ENCODE measurements around the gene PTH1R.

PTH1R gene

DNA sequence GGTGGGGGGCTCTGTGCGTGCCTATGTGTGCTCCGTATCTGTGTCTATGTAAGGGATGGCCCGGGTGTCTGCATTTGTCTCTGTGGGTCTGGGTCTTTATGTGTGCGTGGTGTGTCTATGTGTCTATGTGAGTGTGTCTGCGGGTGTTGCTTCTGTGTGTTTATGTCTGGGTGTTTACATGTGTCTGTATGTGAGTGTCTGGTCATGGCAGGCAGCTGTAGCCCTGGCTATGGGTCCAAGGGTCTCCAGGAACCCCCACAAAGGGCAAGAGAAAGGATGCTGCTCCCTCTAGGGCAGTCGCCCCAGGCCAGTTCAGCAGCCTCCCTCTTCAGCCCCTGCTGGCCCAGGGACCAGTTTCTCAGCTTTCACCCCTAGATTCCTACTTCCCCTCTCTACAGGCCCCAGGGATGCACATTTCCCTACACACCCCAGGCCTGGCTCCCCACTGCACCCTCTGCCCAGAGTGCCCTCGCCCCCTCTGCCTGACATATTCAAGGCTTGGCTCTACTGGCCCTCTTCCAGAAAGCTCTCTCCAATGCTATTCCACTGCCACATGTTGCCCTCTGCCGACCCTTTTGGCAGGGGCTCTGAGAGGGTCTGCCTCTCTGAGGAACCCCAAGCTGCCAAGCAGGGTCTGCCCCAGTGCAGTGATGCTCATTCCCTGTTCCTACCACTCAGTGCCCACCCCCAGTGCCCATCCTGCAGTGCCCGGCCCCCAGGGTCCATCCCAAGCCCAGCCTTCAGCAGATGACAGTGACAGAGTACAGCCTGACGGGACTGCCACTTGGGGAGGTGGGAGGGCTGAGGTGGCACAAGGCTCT, 13.2 kb upstream of the PTH1R start:
- no peak for DNase-seq (ENCODE audit: low read depth)

- no peak for DNase-seq (ENCODE audit: low read depth)
Measured at GRCh38 chr3:46865031-46865507, 12.5 kb upstream of the PTH1R start.

- no peak for DNase-seq (ENCODE audit: low read depth)
Measured at GRCh38 chr3:46865546-46865945, 12.0 kb upstream of the PTH1R start.

DNA sequence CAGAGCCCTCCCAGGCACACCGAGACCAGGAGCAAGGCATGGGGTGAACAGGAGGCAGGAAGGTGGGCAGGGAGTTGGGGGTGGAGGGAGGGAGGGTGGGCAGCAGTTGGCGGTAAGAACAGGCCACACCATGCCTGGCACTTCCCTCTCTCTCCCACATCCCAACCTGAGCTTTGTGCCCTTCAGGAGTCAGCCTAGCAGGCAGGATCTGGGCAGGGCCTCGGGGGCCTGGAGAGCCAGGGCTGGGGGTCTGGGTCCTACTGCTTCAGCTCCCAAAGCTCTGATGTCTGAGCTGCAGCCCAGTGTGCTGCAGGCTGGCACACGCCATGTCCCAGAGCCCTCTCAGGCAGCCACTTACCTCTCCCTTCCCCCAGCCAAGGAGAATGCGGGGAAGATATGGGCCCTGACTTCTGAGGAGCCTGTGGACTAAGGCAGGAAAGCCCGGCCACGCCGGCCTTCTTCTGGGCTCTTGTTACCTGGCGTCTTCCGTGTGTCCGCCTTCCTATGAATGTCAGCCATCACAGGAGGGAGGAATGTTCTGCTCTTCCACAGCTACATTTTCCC, 11.4 kb upstream of the PTH1R start:
- DNase-seq (ENCODE audit: low read depth) = no peak

DNA sequence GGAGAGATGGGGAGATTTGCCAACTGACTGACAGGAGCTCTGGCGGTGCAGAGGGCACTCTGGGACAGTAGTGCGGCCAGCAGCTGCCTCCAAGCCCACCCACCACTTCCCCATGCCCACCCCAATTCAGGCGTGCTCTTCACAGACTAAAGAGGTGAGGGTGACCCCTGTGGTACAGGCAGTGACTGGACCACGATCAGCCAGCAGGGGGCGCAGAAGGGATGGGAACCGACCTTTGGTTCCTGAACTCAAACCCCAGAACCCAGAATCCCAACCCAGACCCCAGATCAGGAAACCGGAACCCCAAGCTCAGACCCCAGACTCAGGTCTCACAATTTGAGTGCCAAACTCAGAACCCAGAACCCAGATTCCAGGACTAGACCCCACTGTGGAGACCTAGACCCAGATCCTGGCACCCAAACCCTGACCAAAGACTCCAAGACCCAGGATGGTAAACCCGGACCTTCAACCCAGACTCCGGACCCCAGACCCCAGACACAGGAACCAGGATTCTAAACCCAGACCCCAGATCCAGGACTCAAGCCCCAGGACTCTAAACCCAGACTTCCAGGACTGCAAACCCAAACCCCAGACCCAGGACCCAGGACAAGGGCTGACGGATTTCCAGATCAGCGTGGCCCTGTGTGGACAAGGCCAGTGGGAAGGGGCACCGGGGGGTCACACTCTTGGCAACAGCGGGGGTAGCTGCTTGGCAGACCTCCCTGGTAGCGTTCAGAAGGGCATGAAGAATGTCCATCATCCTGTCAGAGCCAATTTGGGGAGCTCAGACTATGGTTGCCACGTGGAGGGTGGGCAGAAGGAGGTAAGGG, 10.6 kb upstream of the PTH1R start:
- DNase-seq (ENCODE audit: low read depth) = peak; percentile 81

GRCh38 chr3:46867550-46867898, 10.0 kb upstream of the PTH1R start:
- DNase-seq (ENCODE audit: low read depth) = no peak

DNA sequence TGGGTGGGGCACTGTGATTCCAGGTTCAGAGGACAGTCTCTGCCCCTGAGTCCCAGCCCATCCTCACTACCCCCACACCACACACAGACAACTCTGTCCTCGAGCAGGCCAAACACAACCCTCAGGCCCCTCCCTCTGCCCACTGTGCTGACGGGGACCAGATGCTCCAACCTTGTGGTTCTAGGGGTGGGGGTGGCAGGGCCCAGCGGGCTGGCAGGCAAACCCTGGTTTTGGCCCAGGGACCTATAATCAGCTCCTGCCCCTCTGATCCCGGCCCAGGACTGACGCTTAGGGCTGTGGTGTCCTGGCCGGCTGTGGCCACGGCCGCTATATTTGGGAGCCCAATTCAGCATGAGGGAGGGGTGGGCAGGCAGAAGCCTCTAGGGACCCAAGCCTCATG, 9.2 kb upstream of the PTH1R start:
- no peak for DNase-seq (ENCODE audit: low read depth)

DNA sequence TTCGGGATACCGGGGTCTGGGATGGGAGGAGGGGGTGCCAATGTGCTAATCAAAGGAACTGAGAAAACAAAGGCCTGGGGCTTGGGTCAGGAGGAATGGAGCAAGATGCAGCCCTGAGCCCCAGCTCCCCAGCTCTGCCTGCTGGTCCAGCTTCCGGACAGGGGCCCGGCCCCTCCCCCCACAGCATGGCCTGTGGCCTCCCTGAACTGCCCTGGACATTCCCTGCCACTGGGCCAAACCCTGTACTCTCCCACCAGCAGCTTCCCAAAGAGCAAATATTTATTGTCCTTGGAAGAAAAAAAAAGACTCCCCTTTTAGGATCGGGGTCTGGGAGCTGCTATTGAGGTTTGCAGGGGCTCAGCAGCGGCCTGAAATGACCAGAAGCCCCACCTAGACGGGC, 8.6 kb upstream of the PTH1R start:
- no peak for DNase-seq (ENCODE audit: low read depth)

GRCh38 chr3:46869440-46869839, 8.1 kb upstream of the PTH1R start:
- no peak for DNase-seq (ENCODE audit: low read depth)

- no peak for DNase-seq (ENCODE audit: low read depth)
Measured at GRCh38 chr3:46870651-46871050, 6.9 kb upstream of the PTH1R start.

DNA sequence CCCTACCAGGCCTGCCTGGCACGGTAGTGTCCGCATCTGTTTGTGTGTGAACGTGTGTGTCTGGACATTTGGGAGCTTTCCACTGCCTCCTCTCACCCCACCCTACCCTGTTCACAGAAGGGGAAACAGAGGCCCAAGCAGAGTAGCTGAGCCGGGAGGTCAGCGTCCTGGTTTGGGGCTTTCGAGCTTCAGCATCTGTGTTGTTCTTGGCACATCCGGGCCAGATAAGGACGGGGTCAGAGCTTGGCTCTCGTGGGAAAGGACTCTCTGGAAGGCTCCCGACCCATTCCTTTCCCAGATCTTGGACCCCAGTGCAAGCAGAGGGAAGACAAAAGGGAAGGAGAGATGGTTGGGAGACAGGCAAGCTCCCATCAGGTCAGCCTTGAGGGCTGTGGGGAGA, 6.3 kb upstream of the PTH1R start:
- no peak for DNase-seq (ENCODE audit: low read depth)

DNA sequence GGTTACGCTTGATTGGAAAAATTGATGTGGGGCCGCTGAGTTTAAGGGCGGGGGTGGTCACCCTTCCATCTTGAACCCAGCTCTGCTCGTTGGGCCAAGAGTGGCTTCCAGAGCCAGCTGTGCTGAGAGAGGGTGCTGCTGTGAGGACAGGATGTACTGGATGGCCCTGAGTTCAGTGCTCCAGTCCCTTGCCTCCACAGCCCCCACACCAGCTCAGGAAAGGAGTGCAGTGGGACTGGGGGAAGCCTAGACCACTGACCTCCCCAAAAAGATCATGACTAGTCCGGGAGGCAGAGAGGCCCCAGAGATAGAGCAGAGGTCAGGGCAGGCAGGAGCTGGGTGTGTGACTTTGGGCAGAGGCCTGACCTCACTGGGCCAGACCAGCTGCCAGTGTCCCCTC, 4.0 kb upstream of the PTH1R start:
- DNase-seq (ENCODE audit: low read depth) = no peak

GRCh38 chr3:46874430-46874829, 3.1 kb upstream of the PTH1R start:
- DNase-seq (ENCODE audit: low read depth) = no peak

DNA sequence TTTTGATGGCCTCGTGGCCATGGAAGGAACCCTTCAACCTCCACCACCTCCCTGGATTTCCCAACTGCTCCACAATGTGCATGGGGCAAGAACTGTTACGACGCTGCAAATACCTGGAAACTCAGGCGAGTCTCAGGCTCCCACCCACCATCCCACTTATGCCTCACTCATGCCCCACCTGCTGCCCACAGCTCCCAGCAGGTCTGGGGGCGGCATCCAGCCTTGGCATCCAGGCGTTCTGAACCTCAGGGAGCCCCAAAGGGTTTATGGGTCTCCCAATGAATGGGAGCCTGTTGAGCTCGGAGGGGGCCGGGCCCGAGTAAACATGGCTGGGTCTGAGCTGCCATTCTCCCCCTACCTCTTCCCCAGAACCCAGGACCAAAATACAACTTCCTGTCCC, 2.0 kb upstream of the PTH1R start:
- DNase-seq (ENCODE audit: low read depth) = no peak

- no peak for DNase-seq (ENCODE audit: low read depth)
Measured at GRCh38 chr3:46876313-46877300, 914 bp upstream of the PTH1R start.

DNA sequence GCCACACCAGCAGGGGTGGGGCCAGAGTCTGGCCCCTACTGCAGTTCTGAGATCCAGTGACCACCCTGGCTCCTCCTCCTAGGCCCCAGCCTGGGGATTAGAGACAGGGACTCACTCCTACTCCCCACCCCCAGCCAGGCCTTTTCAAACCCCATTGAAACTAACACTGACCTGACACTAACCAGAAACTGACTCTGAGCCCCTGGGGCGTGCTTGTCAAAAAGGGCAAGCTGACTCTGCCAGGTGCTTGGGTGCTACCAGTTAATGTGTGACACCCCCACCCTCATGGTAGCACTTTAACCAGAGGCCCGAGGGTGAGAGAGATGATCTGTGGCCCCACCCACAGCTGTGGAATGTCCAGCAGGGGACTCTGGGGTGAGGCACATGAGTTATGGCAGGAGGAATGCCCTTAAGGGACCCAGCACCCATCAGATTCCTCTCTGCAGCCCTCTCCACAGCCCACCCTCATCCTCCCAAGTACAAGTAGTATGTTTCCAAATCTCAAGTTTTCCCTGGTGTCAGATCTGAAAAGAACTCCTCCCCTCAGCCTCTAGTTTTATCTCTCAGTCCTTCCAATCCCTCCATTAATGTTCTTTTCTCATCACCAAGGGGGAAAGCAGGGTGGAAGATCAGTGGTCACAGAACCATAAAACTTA, 1.4 kb downstream of the PTH1R start:
- DNase-seq (ENCODE audit: low read depth) = no peak

- DNase-seq (ENCODE audit: low read depth) = no peak
Measured at GRCh38 chr3:46880884-46881595, 3.5 kb downstream of the PTH1R start.

DNA sequence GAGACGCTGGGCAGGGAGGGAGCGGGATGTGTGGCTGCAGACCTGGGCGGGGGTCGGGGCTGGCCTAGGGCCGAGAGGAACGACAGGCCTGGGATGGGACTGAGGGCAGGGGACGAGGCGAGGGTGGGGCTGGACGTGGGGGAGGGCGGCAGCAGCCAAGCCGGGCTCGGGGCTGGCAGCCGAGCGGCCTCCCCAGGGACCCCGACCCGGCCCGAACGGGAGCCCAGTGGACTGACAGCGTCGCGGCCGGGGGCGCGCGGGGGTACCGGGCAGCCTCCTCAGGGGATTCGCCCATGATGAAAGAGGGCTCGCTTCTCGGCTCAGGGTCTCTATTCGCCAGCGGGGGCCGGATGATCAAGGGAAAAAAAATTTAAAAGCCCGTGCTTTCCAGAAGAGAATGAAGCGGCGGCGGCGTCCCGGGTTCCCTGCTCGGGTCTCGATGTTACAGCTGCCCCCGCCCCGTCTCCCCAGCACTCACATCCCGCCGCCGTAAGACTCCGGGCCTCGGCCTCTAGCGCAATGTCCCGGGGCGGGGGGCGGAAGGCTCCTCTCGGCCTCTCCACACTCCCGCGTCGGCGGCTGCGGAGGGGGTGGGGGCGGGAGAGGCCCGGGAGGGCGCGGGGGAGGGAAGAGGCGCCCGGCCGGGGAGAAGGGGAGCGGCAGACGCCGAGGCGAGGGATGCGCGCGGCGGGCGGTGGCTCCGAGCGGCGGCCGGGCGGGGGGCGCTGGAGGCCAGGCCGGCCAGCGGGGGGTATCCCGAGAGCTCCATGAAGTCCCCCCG, 4.3 kb downstream of the PTH1R start:
- no peak for DNase-seq (ENCODE audit: low read depth)

DNA sequence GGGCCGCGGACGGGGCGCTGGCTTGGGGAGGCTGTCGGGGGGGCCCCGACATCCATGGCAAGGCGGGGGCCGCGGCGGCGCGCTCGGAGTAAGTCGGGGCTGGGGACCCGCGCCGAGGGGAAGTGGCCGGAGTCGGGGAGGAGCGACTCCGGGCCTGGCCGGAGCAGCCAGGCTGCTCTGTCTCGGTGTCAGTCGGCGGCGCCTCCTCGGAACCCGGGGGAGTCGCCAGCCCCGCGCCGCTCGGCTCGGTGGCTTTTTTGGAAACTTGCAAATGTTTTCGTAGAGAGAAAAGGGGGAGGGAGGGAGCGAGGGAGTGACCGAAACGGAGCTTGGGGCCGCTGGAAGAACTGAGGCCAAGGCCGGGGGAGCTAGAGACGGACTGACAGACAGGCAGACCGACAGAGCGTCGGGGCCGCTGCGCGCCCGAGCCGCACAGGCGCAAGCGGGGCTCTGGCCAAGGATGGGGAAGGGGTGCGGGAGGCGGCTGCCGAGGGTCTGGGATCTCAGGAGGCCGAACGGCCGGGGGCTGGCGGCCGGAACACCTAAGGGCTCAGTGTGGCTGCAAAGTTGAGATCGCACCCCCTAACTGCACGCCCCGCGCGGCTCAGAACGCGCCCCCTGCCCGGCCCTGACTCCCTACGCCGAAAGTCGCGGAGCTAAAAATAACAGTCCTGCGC, 5.0 kb downstream of the PTH1R start:
- no peak for DNase-seq (ENCODE audit: low read depth)
